ENCODE results near the gene KIF27.
"Not testable (repeated sequence)": the region's sequence is repeated elsewhere in the genome, so short reads cannot be mapped to it uniquely, and the experiment has no call there.

The KIF27 gene

DNA sequence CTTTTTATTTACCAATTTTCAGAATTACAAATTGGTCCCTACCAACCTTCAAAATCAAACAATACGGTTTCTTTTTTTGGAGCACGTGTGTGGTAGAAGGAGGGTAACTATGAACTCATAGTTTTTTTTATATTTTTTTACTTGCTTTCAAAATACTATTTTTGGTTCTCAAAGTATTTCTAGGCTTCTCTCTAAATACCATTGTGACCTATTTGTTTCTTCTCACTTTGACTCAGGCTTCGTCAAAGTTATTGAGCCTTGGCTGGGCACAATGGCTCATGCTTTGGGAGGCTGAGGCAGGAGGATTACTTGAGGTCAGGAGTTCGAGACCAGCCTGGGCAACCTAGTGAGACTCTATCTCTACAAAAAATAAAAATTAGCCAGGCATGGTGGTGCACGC is 11.6 kb upstream of the KIF27 start:
- DNase-seq (ENCODE audit: low read depth in 2 of 2) = no peak
- TF ChIP-seq, protein P1, sequence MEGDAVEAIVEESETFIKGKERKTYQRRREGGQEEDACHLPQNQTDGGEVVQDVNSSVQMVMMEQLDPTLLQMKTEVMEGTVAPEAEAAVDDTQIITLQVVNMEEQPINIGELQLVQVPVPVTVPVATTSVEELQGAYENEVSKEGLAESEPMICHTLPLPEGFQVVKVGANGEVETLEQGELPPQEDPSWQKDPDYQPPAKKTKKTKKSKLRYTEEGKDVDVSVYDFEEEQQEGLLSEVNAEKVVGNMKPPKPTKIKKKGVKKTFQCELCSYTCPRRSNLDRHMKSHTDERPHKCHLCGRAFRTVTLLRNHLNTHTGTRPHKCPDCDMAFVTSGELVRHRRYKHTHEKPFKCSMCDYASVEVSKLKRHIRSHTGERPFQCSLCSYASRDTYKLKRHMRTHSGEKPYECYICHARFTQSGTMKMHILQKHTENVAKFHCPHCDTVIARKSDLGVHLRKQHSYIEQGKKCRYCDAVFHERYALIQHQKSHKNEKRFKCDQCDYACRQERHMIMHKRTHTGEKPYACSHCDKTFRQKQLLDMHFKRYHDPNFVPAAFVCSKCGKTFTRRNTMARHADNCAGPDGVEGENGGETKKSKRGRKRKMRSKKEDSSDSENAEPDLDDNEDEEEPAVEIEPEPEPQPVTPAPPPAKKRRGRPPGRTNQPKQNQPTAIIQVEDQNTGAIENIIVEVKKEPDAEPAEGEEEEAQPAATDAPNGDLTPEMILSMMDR (IDR thresholded peaks at IDR 0.05; ENCODE audit: low read depth, low read length) = no peak
- H3K4me3 ChIP-seq (replicated peaks in 1 of 2; ENCODE audit: low read depth in 2 of 2, low read length in 2 of 2) = no peak overlapping the region

DNA sequence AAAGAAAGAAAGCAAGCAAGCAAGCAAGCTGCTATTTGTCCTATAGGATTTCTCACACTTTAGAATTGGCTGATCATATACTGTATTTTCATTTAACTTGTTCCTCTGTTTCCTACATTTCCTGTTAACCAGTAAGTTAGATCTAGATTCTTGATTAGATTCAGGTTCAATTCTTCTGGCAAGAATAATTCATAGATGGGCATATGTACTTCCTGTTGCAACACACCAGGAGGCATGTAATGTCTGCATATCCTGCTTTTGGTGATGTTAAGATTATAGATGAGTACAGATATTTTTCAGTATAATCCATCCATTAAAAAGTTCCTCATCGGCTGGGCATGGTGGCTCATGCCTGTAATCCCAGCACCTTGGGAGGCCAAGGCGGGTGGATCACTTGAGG is 10.8 kb upstream of the KIF27 start:
- peak in 1 of 2 donors; percentile 12 for DNase-seq (ENCODE audit: low read depth in 2 of 2)
- H3K4me3 ChIP-seq (replicated peaks in 1 of 2; ENCODE audit: low read depth in 2 of 2, low read length in 2 of 2) = no peak overlapping the region
- TF ChIP-seq, protein P1 (IDR thresholded peaks at IDR 0.05; ENCODE audit: low read depth, low read length) = no peak

DNA sequence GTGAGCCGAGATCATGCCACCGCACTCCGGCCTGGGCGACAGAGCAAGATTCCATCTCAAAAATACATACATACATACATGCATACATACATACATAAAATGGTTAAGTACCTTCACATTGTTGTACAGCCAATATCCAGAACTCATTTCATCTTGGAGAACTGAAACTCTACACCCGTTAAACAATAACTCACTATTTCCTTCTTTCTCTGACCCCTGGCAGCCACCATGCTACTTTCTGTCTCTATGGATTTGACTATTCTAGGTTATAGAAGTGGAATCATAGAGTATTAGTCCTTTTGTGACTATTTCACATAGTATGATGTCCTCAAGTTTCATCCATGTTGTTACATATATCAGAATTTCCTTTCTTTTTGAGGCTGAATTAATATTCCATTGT is 9.6 kb upstream of the KIF27 start:
- no peak overlapping the region for H3K4me3 ChIP-seq (replicated peaks in 1 of 2; ENCODE audit: low read depth in 2 of 2, low read length in 2 of 2)
- DNase-seq (ENCODE audit: low read depth in 2 of 2) = no peak
- TF ChIP-seq, protein P1 (IDR thresholded peaks at IDR 0.05; ENCODE audit: low read depth, low read length) = no peak

DNA sequence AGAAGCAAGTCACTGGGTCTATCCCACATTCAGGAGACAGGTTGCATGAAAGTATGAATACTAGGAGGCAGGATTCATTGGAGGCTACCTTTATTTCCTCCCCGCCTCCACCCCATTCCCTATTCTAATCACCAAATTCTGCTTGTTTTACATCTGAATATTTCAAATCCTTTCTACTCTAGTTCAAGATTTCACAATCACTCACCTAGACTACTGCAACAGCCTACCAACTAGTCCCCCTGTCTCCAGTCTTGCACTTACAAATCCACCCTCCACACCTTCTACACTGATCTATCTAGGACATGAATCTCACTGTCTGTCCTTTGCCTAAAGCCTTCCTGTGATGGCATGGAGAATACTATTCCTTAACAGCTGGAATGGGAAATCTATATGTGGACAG is 6.4 kb upstream of the KIF27 start:
- DNase-seq (ENCODE audit: low read depth in 2 of 2) = no peak
- TF ChIP-seq, protein P1 (IDR thresholded peaks at IDR 0.05; ENCODE audit: low read depth, low read length) = no peak
- no peak overlapping the region for H3K4me3 ChIP-seq (replicated peaks in 1 of 2; ENCODE audit: low read depth in 2 of 2, low read length in 2 of 2)

DNA sequence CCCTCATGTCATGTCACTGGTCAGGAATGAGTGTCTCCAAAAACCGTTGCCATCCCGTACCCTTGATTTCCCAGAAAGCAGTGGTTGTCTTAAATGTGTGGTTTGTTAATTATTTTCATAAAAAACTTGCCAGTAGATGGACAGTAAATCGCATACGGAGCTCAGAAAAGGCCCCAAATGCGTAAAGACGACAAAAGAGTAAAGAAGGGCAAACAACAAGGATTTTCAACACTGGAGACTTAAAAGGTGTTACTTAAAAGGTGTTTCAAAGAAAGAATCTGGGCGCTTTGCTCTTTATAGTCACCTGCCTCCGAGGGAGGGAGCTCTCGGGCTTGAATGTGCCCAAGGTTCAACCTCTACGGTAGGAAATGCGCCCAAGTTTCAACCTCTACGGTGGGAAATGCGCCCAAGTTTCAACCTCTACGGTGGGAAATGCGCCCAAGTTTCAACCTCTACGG is 734 bp downstream of the KIF27 start:
- peak; percentile 61 for DNase-seq (ENCODE audit: low read depth in 2 of 2)
- TF ChIP-seq, protein P1 (IDR thresholded peaks at IDR 0.05; ENCODE audit: low read depth, low read length) = peak; percentile 46
- peak overlapping the region; percentile 75 to 76 for H3K4me3 ChIP-seq (replicated peaks in 1 of 2; ENCODE audit: low read depth in 2 of 2, low read length in 2 of 2)

DNA sequence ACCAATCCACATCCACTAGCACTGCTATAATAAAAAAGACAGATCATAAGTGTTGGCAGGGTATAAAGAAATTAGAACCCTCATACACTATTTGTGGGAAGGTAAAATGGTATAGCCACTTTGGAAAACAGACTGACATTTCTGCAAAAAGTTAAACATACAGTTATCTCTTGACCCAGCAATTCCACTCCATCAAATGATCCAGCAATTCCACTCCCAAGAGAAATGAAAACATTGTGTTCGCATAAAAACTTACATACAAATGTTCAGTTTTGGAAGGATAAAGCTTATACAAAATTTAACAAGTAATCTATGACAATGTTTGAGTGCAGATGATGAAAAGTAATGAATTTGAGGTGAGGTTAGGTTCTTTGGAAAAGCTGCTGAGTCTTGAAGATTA is 2.1 kb downstream of the KIF27 start:
- no peak overlapping the region for H3K4me3 ChIP-seq (replicated peaks in 1 of 2; ENCODE audit: low read depth in 2 of 2, low read length in 2 of 2)
- no peak for DNase-seq (ENCODE audit: low read depth in 2 of 2)
- TF ChIP-seq, protein P1 (IDR thresholded peaks at IDR 0.05; ENCODE audit: low read depth, low read length) = no peak

DNA sequence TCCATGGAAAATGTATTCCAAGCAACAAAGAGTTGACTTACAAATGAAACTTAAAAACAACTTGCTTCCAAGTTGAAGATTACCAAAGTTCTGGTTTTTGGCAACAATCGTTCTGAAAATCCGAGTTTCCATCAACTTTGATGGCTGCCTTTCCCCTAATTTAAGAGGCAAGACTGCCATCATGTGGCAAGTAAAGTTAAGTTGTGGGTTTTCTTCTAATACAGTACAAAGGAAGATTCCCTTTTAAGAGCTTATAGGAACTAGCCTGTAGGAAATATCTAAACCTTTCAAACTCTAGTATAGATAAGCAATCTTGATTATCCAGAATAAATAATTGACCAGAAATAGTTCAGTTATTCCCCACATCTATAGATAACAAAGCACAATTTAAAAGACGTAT is 9.0 kb downstream of the KIF27 start:
- H3K4me3 ChIP-seq (replicated peaks in 1 of 2; ENCODE audit: low read depth in 2 of 2, low read length in 2 of 2) = not testable (repeated sequence)
- peak; percentile 48 for DNase-seq (ENCODE audit: low read depth in 2 of 2)
- TF ChIP-seq, protein P1 (IDR thresholded peaks at IDR 0.05; ENCODE audit: low read depth, low read length) = peak; percentile 9
